TTC549 (cell line): Measurements from ENCODE around the gene ZNF80.

Source experiments
- FAIRE-seq: peaks from 2 replicates; lab custom pipeline; 2012; peaks lifted over from hg19 to GRCh38; lab: Jason Lieb, UNC

ZNF80 gene

GRCh38 chr3:114218578-114219185 lies 18.7 kb downstream of the ZNF80 start:
- no peak for FAIRE-seq

- no peak for FAIRE-seq
Measured at GRCh38 chr3:114218006-114218405, 19.4 kb downstream of the ZNF80 start.

GRCh38 chr3:114217266-114217665 lies 20.1 kb downstream of the ZNF80 start:
- no peak for FAIRE-seq

- FAIRE-seq: no peak
Measured at GRCh38 chr3:114216186-114216970, 21.0 kb downstream of the ZNF80 start.

GRCh38 chr3:114214542-114215341 lies 22.6 kb downstream of the ZNF80 start:
- FAIRE-seq: no peak

GRCh38 chr3:114213627-114214541 lies 23.5 kb downstream of the ZNF80 start:
- FAIRE-seq: no peak

- no peak for FAIRE-seq
Measured at GRCh38 chr3:114213292-114213626, 24.1 kb downstream of the ZNF80 start.

GRCh38 chr3:114212646-114213045 lies 24.7 kb downstream of the ZNF80 start:
- FAIRE-seq: no peak

- FAIRE-seq: no peak
Measured at GRCh38 chr3:114207768-114208167, 29.6 kb downstream of the ZNF80 start.

GRCh38 chr3:114206342-114206741 lies 31.0 kb downstream of the ZNF80 start:
- no peak for FAIRE-seq

GRCh38 chr3:114205541-114205940 lies 31.8 kb downstream of the ZNF80 start:
- no peak for FAIRE-seq

GRCh38 chr3:114194750-114195149 lies 42.6 kb downstream of the ZNF80 start:
- FAIRE-seq: no peak

GRCh38 chr3:114192136-114192535 lies 45.2 kb downstream of the ZNF80 start:
- no peak for FAIRE-seq

- FAIRE-seq: no peak
Measured at GRCh38 chr3:114186501-114186900, 50.9 kb downstream of the ZNF80 start.
